ENCODE measurements around the gene CTXND1.

The CTXND1 gene

DNA sequence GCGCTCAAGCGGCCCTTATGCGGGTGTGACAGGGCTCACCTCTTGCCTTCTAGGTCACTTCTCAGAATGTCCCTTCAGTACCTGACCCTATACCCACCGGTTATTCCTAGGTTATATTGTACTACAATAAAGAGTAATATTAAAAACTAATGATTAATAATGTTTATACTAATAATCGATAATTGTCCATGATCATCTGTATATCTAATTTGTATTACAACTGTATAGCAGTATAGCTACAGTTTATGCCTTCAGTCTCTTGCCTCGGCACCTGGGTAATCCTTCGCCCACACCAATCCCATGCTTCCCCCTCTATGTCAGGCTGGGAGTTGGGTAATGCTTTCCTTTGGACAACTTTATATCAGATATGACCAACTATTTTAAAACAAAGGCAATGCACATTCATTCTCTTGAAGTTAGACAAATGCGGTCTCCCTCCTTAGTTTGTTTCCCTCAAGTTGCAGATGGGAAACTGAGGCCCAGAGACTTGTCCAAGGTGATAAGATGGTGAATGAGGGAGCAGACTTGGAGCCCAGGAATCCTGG, 95.8 kb downstream of the CTXND1 start:
- no peak for DNase-seq

DNA sequence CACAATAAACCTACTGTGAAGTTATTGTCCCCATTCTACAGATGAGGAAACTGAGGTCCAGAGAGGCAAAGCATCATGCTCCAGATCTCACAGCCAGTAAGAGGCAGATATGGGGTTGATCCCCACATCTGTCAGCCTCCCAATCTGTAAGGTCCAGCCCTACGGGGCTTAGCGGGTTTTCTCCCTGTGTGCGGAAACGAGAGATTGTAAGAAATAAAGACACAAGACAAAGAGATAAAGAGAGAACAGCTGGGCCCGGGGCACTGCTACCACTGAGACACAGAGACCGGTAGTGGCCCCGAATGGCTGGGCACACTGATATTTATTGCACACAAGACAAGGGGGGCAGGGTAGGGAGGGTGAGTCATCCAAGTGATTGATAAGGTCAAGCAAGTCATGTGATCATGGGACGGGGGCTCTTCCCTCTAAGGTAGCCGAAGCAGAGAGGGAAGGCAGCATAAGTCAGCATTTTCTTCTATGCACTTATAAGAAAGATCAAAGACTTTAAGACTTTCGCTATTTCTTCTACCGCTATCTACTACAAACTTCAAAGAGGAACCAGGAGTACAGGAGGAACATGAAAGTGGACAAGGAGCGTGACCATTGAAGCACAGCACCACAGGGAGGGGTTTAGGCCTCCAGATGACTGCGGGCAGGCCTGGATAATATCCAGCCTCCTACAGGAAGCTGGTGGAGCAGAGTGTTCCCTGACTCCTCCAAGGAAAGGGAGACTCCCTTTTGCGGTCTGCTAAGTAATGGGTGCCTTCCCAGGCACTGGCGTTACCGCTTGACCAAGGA, 96.4 kb downstream of the CTXND1 start:
- DNase-seq: peak; percentile 34

DNA sequence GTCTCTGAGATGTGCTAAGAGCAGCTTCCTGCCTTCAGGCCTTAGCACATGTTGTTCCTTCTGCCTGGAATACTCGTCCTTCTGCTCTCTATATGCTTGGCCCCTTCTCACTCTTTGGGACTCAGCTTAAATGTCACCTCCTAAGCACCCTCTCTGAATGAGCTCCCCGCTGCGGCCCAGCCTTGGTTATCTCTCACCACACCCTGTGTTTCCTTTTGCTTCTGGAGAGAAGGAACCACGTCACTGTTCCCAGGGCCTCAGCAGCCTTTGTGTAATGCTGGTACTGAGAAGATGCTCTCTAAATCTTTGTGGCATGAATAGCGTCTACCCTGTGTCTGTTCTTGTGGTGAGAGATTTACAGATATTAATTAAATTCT, 97.0 kb downstream of the CTXND1 start:
- DNase-seq: no peak

DNA sequence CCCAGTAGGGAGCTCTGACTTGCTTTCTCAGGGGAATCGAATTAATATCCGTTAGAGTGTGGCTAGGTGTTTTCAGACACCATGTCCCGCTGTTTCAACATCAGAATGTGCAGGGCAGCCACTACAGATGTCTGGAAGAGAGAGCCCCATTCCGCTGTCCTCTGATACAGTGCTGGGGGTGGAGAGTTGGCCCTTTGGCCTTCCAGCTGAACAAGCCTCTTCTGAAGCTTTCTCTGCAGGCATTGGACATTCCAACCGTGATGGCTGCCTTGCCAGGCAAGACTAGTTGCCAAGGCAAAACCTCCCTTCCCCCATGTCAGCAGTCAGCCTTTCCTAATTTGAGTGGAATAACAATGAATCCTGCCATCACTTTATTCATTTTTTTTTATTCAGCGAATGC, 97.7 kb downstream of the CTXND1 start:
- DNase-seq: no peak

DNA sequence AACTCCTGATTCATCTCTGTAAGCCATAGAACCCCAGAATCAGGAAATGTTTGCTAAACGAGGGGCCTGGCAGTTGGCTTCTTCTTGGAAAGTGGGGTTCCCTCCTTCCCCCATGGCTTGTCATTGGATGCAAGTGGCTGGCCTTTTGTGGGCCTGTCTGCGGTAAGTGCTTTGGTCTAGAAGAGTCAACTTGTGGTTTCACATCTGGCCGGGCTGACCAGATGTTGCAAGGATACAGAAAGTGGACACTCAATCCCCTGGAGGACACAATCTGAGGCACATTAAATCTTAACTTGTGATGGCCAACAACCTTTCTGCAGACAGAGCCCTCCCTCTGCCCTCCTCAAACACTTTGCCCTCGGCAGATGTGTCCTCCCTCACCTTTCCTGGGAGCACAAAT, 98.1 kb downstream of the CTXND1 start:
- peak; percentile 22 for DNase-seq

DNA sequence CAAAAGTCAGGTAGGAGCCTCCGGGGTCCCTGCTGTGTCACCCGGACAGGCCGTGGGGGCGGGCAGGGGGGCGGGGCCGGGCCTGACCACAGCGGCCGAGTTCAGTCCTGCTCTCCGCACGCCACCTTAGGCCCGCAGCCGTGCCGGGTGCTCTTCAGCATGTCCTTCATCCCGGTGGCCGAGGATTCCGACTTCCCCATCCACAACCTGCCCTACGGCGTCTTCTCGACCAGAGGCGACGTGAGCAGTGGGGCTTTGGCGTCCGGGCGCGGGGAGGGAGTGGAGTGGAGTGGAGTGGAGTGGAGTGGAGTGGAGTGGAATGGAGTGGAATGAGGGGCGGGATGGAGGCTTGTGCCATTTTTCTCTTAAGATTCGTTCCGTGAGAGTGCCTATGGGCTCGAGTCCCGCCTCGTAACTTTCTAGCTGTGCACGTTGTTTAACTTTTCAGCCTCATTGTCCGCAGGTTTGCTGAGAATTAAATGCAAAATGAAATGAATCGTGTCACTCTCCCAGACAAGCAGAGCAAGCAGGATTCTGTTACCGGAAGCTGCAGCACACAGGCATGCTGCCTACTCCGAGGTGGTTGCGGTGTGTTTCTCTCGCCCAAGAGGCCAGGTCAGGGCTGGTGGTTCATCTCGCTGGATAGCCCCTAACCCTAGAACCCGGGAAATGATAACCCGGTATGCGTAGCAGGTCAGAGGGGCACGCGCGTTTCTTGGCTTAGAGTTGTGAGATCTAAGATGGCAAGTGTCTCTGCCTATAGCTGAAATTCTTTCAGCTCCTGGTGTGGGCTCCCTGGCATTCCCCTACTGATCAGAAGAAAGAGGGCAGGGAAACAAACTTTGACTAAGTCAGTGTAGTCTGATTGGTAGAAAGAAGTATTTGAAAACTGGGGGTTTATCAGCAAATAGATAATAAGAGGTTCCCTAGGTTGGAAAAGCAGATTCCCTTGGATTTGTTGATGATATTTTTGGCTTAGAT, 98.8 kb downstream of the CTXND1 start, which contains the start of gene FAH:
Gene FAH, plus strand, starts transcription at position 104 of the 981 bp plus-strand sequence. Its CDS starts 56 bp downstream, at position 160.
- DNase-seq: peak; percentile 40

DNA sequence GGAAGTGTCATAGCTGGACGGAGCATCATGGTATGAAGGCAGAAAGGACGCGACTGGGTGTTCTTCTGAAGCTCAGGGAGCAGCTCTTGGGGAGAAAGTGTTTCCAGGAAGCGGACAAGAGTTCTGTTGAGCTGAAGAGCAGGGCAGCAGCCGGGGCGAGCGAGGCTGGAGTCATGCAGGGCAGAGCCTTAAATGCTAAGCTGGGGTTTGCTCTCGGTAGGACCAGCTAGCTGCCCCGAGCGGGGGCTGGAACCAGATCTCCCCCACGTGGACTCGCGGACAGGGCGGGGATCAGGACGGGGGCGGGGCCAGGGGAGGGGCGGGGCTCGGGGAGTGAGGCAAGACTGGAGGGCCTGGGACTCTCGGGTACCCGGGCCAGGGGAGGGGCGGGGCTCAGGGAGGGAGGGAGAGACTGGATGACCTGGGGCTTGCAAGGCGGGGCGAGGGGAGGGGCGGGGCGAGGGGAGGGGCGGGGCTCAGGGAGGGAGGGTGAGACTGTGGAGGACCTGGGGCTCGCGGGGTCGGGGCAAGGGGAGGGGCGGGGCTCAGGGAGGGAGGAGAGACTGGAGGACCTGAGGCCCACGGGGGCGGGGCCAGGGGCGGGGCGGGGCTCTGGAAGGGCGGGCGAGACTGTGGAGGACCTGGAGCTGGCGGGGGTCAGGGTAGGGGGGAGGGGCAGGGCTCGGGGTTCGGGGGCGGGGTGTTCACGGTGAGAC, 99.7 kb downstream of the CTXND1 start:
- DNase-seq: peak; percentile 78

DNA sequence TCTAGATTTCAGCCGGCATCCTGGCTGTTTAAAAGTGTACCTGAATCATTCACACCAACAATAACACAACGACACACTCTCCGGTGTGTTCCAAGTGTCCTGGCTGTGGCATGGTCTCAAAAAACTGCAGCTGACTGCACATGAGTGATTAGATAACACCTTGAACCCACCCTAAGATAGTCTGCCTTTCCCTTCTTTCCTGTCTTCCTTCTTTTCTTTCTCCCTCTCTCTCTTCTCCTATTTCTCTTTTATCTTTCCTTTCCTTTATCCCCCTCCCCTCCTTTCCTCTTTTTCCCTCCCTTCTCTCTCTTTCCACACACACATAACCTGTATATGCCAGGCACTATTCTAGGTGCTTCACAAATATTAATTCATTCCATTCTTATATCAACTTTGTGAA, 100.4 kb downstream of the CTXND1 start:
- no peak for DNase-seq

DNA sequence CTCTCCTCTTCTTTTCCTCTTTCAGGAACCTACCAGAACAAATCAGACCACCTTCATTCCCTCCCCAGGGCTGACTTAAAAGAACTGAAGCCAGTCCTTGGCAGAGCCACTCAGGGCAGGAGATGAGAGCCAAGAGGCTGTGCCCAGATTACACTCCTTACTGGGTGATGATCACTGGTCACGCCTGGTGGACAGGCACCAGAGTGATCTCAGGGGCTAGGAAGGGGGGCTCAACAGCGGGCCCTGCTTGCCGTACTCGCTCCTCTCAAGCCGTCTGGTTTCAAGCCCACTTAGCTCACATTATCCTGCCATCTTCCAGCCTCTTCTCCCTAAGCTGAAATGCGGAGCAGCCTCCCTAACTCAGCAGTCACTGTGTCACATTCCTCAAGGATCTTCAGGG, 100.9 kb downstream of the CTXND1 start:
- DNase-seq: no peak

All from inflammatory macrophage treated with lipopolysaccharide for 4 hours (primary cell).